HG03025 (cell line): ENCODE results near the gene POP4.
A peak's percentile ranks its signal among the peaks of the same experiment; 100 is the strongest.

Experiments used
- ATAC-seq: cut with Tn5 transposase; IDR thresholded peaks from one replicate; pipeline ENCODE4 v1.9.1; 2021; ENCODE audit warnings: mild to moderate bottlenecking, moderate library complexity; ENCODE audit not compliant: unreplicated experiment, low FRiP score

Gene POP4

GRCh38 chr19:29576761-29577648 is 29.1 kb upstream of the POP4 start:
- ATAC-seq = no peak

GRCh38 chr19:29577649-29577963 is 28.5 kb upstream of the POP4 start:
- ATAC-seq = no peak

- no peak for ATAC-seq
These were observed 27.7 kb upstream of the POP4 start for GRCh38 chr19:29578349-29578748.

GRCh38 chr19:29579308-29579910 is 26.7 kb upstream of the POP4 start:
- no peak for ATAC-seq

GRCh38 chr19:29581398-29581797 is 24.7 kb upstream of the POP4 start:
- ATAC-seq = no peak

- ATAC-seq = no peak
These were observed 22.7 kb upstream of the POP4 start for GRCh38 chr19:29583196-29583999.

GRCh38 chr19:29586401-29586800 is 19.7 kb upstream of the POP4 start:
- ATAC-seq = no peak

- peak; percentile 10 for ATAC-seq
These were observed 19.0 kb upstream of the POP4 start for GRCh38 chr19:29587059-29587458.

- ATAC-seq = peak; percentile 51
These were observed 18.5 kb upstream of the POP4 start for GRCh38 chr19:29587518-29587986.

- ATAC-seq = no peak
These were observed 18.0 kb upstream of the POP4 start for GRCh38 chr19:29588095-29588494.

GRCh38 chr19:29590278-29590677 is 15.8 kb upstream of the POP4 start:
- ATAC-seq = no peak

GRCh38 chr19:29591670-29592069 is 14.4 kb upstream of the POP4 start:
- no peak for ATAC-seq

- no peak for ATAC-seq
These were observed 12.2 kb upstream of the POP4 start for GRCh38 chr19:29593869-29594268.

- no peak for ATAC-seq
These were observed 9.9 kb upstream of the POP4 start for GRCh38 chr19:29596080-29596727.

GRCh38 chr19:29596885-29597525 is 9.1 kb upstream of the POP4 start:
- ATAC-seq = no peak

GRCh38 chr19:29598036-29598435 is 8.0 kb upstream of the POP4 start:
- no peak for ATAC-seq

- ATAC-seq = no peak
These were observed 7.6 kb upstream of the POP4 start for GRCh38 chr19:29598496-29598895.

GRCh38 chr19:29603308-29603707 is 2.8 kb upstream of the POP4 start:
- ATAC-seq = no peak

- no peak for ATAC-seq
These were observed 301 bp downstream of the POP4 start for GRCh38 chr19:29606420-29606747.

GRCh38 chr19:29609636-29610035 is 3.6 kb downstream of the POP4 start:
- no peak for ATAC-seq
